Measurements from ENCODE around the gene ARHGEF17. TPM values are rescaled to one million over a fixed set of nuclear protein-coding genes. Genes with fewer than 3 reads are reported as not detected.

ARHGEF17 gene
- total RNA-seq, 6 experiments from 2014 or later = 4.6 to 7.3 (median 5.4) TPM

DNA sequence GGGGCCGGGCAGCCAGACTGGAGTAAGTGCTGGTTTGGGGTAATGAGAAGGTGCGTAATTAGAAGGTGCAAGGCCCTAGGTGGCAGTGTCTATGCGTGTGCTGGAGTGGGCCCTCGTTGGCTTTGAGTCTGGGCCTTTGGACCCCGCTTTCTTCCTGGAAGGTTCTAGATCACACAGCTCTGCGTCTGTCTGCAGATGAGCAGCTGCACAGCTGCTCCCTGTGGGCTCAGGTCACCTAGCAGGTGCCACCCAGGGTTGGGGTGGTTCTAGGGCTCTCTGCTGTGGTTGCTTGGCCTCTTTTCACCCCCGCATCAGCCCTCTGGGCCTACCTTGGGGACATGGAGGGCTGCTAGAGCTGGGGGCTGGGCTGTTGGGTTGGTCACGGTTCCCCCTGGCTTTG lies 78.5 kb downstream of the ARHGEF17 start:
- Histone ChIP-seq H3K36me3 (no peaks in the 10 kb centered on the region), H3K4me1 (peaks cover 0 to 8% (median 0%) of the 10 kb centered on the region in 4 donors), H3K4me3 (no peak overlapping the region), H3K27me3 (no peaks in the 10 kb centered on the region), H3K9me3 (no peaks in the 10 kb centered on the region), H3K27ac (peak overlapping the region; percentile 10 to 72 (median 53))
- DNase-seq (no peak), ATAC-seq (no peak)
- intact Hi-C loops (cut with DNase I) = loop anchor here in 1 of 2 donors (10.0 kb wide), 1 partner anchor 92 kb away; no protein-coding TSS in a partner anchor
- no peak for TF ChIP-seq POLR2A (IDR thresholded peaks at IDR 0.05)
- TF ChIP-seq, protein P1, sequence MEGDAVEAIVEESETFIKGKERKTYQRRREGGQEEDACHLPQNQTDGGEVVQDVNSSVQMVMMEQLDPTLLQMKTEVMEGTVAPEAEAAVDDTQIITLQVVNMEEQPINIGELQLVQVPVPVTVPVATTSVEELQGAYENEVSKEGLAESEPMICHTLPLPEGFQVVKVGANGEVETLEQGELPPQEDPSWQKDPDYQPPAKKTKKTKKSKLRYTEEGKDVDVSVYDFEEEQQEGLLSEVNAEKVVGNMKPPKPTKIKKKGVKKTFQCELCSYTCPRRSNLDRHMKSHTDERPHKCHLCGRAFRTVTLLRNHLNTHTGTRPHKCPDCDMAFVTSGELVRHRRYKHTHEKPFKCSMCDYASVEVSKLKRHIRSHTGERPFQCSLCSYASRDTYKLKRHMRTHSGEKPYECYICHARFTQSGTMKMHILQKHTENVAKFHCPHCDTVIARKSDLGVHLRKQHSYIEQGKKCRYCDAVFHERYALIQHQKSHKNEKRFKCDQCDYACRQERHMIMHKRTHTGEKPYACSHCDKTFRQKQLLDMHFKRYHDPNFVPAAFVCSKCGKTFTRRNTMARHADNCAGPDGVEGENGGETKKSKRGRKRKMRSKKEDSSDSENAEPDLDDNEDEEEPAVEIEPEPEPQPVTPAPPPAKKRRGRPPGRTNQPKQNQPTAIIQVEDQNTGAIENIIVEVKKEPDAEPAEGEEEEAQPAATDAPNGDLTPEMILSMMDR (IDR thresholded peaks at IDR 0.05) = no peak
- 75% methylated on average over 1 of the region's 8 CpGs for WGBS (ENCODE audit: insufficient coverage, low coverage, low lambda C conversion rate, missing lambda C conversion rate)

DNA sequence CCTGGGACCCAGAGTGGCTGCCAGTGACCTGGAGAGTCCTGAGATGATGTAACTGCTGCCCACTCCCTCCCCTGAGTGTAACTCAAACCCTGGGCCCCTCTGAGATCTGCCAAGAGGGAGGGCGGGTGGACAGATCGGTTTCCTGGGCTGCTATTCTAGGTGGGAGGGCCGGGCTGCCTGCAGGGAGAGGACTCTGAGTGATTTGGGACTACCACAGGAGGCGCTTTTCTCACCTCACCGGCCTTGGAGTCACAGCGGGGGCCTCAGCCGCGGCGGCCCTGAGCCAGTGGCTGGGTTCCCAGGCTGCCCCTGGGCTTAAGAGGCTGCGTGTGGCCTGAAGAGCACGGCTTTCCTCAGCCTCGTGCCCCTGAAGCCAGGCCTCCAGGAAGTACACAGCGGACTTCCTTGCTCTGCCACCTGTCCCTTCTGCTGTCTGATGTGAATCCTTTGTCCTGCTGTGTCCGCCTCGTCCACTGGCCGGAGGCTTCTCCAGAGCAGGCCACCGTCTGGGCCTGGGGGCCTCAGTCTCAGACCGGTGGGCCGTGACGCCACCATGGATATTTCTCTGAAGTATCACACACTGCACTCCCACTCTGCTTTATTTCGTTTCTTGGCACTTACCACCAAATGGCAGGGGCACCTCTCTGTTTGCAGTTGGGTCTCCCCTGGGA lies 79.7 kb downstream of the ARHGEF17 start:
- DNase-seq (no peak), ATAC-seq (no peak)
- Histone ChIP-seq H3K4me3 (no peak overlapping the region), H3K27ac (peak overlapping the region in 2 of 3 donors; percentile 37 to 43), H3K36me3 (no peaks in the 10 kb centered on the region), H3K27me3 (no peaks in the 10 kb centered on the region), H3K4me1 (peaks cover 0 to 8% (median 0%) of the 10 kb centered on the region in 4 donors), H3K9me3 (no peaks in the 10 kb centered on the region)
- intact Hi-C loops (cut with DNase I) = loop anchor here in 1 of 2 donors (10.0 kb wide), 1 partner anchor 93 kb away; no protein-coding TSS in a partner anchor
- no peak for TF ChIP-seq POLR2A (IDR thresholded peaks at IDR 0.05)
- 65% methylated on average over 2 of the region's 21 CpGs for WGBS (ENCODE audit: insufficient coverage, low coverage, low lambda C conversion rate, missing lambda C conversion rate)

DNA sequence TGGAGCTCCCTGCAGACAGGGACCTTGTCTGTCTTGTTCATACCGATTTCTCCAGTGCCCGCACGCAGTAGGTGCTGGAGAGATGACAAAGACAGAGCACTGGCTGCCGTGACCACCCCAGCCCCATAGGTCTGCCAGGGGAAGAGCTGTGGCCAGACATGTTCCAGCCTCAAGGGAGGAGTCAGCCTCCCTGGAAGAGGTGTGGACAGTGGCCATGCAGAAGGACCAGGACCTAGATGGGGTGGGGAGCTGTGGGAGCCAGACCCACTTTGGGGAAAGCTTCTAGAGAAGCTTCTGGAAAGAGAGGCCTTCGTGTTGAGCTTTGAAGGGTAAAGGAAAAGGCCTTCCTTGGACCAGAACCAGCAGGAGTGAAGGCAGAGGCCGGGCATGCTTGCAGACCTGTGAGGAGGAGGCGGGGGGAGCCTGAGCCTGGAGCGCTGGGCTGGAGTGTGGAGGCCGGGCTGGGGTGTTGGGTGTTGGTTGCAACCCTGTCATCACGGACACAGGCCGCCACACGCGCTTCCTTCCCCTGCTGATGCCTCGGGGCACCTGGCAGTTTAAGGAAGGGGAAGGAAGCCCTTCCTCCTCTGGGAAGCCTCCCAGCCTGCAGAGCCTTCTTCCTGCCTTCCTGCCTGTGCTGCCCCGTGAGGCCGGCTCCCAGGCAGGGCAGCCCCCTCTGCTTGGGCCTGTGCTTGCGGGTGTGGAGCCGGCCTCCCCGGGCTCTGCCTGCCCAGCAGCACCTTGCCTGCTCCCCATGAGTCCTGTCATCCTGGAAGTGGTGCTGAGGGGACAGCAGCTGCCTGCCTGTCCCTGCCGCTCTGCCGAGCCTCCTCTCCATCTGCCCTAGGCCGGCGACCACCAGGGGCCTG lies 80.4 kb downstream of the ARHGEF17 start:
- peak; percentile 25 to 30 (median 28) for ATAC-seq

DNA sequence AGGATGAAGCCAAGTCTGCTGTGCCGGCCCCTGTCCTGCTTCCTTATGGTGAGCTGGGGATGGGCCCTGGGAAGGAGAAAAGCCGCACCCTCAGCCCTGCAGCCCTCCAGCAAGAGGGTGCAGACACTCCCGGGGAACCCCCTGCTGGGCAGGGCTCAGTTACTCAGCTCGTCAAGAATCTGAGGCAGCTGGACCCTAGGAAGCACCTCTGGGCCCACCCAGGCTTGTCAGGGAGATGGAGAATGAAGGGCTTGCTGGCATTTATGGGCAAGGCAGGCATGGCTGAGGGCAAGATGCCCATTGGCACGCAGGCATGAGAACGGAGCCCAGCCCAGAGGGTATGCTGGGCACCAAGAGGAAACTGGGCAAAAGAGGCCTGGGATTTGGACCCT lies 81.1 kb downstream of the ARHGEF17 start:
- no peak for ATAC-seq
- 71% methylated on average over 2 of the region's 6 CpGs for WGBS (ENCODE audit: insufficient coverage, low coverage, low lambda C conversion rate, missing lambda C conversion rate)
- no peak for DNase-seq

More for the DNA sequence above, 80.4 kb downstream of the ARHGEF17 start:
- TF ChIP-seq POLR2A (IDR thresholded peaks at IDR 0.05) = no peak
- TF ChIP-seq, protein P1 (IDR thresholded peaks at IDR 0.05) = no peak
- no peak overlapping the region for H3K4me3 ChIP-seq
- peaks cover 0 to 8% (median 0%) of the 10 kb centered on the region in 4 donors for H3K4me1 ChIP-seq
- no peaks in the 10 kb centered on the region for H3K9me3 ChIP-seq
- peak overlapping the region in 1 of 3 donors; percentile 43 for H3K27ac ChIP-seq
- peak in 2 of 3 donors; percentile 72 to 76 for DNase-seq
- H3K36me3 ChIP-seq = no peaks in the 10 kb centered on the region
- 75% methylated on average over 7 of the region's 23 CpGs for WGBS (ENCODE audit: insufficient coverage, low coverage, low lambda C conversion rate, missing lambda C conversion rate)
- intact Hi-C loops (cut with DNase I) = loop anchor here in 1 of 2 donors (10.0 kb wide), 1 partner anchor 94 kb away; no protein-coding TSS in a partner anchor
- H3K27me3 ChIP-seq = no peaks in the 10 kb centered on the region

More for the DNA sequence above, 81.1 kb downstream of the ARHGEF17 start:
- H3K4me3 ChIP-seq = no peak overlapping the region
- H3K27me3 ChIP-seq = no peaks in the 10 kb centered on the region
- peaks cover 0 to 8% (median 0%) of the 10 kb centered on the region in 4 donors for H3K4me1 ChIP-seq
- no peaks in the 10 kb centered on the region for H3K9me3 ChIP-seq
- H3K36me3 ChIP-seq = no peaks in the 10 kb centered on the region
- intact Hi-C loops (cut with DNase I) = loop anchor here in 1 of 2 donors (10.0 kb wide), 1 partner anchor 94 kb away; no protein-coding TSS in a partner anchor
- no peak overlapping the region for H3K27ac ChIP-seq
- TF ChIP-seq POLR2A (IDR thresholded peaks at IDR 0.05) = no peak
- TF ChIP-seq, protein P1 (IDR thresholded peaks at IDR 0.05) = no peak

All from right lobe of liver (tissue), 6 donors.